ENCODE measurements around the gene HSF4.

The HSF4 gene

GRCh38 chr16:67188323-67188722 is 23.8 kb downstream of the HSF4 start:
- Histone ChIP-seq H3K27me3 (ENCODE audit: control insufficient read depth in 1 of 2, insufficient read depth in 1 of 2, low read length in 2 of 2) (no peaks in the 10 kb centered on the region), H3K4me3 (ENCODE audit: insufficient read depth in 1 of 2, low read depth in 1 of 2, low read length in 2 of 2) (no peak overlapping the region), H3K23ac (ENCODE audit: low read length in 2 of 2) (no peak overlapping the region)

GRCh38 chr16:67188798-67189197 is 24.3 kb downstream of the HSF4 start:
- H3K27me3 ChIP-seq (ENCODE audit: control insufficient read depth in 1 of 2, insufficient read depth in 1 of 2, low read length in 2 of 2) = no peaks in the 10 kb centered on the region
- no peak overlapping the region for H3K4ac ChIP-seq (ENCODE audit: low read depth in 1 of 2, low read length in 2 of 2)
- H2AK5ac ChIP-seq (ENCODE audit: low read length, severe bottlenecking) = no peak overlapping the region
- H2BK15ac ChIP-seq (ENCODE audit: low read depth, poor library complexity, severe bottlenecking) = no peak overlapping the region
- H3K14ac ChIP-seq (ENCODE audit: low read length in 2 of 2) = no peak overlapping the region
- H3K9me3 ChIP-seq (ENCODE audit: control insufficient read depth, low read length) = no peaks in the 10 kb centered on the region
- no peak overlapping the region for H4K8ac ChIP-seq (ENCODE audit: low read length)
- H2AFZ ChIP-seq (ENCODE audit: low read depth, low read length) = no peak overlapping the region
- H3K4me2 ChIP-seq (ENCODE audit: low read length, poor library complexity, severe bottlenecking) = no peak overlapping the region
- H3K36me3 ChIP-seq (ENCODE audit: control insufficient read depth in 1 of 2, insufficient read depth in 2 of 2, low read depth in 1 of 2, low read length in 2 of 2) = peaks cover 6% of the 10 kb centered on the region in 2 experiments
- WGBS = 96% methylated on average over 14 of the region's 15 CpGs
- peaks cover 3% of the 10 kb centered on the region for H3K79me1 ChIP-seq (replicated peaks; ENCODE audit: low read length, poor library complexity, severe bottlenecking)
- peak overlapping the region in 1 of 2 experiments; percentile 12 for H3K4me3 ChIP-seq (ENCODE audit: insufficient read depth in 1 of 2, low read depth in 1 of 2, low read length in 2 of 2)
- no peak overlapping the region for H3K23ac ChIP-seq (ENCODE audit: low read length in 2 of 2)
- H3K9ac ChIP-seq (ENCODE audit: low read length) = no peak overlapping the region
- no peak overlapping the region for H4K91ac ChIP-seq (ENCODE audit: low read length)
- H3K27ac ChIP-seq (ENCODE audit: low read length, poor library complexity, severe bottlenecking) = no peak overlapping the region
- H3K18ac ChIP-seq (ENCODE audit: low read depth in 1 of 2, low read length in 2 of 2) = no peak overlapping the region
- no peak for DNase-seq
- no peak overlapping the region for H2BK120ac ChIP-seq (ENCODE audit: low read depth, low read length)
- H3K4me1 ChIP-seq (ENCODE audit: control insufficient read depth, insufficient read depth, low read depth, low read length) = peaks cover 44% of the 10 kb centered on the region
- no peak overlapping the region for H2BK5ac ChIP-seq (ENCODE audit: low read depth, low read length, poor library complexity, severe bottlenecking)
- no peak overlapping the region for H2BK12ac ChIP-seq (ENCODE audit: low read length in 2 of 2)

More at GRCh38 chr16:67188323-67188722, 23.8 kb downstream of the HSF4 start:
- Histone ChIP-seq H3K18ac (ENCODE audit: low read depth in 1 of 2, low read length in 2 of 2) (no peak overlapping the region), H2BK12ac (ENCODE audit: low read length in 2 of 2) (no peak overlapping the region), H3K4me2 (ENCODE audit: low read length, poor library complexity, severe bottlenecking) (no peak overlapping the region), H3K9me3 (ENCODE audit: control insufficient read depth, low read length) (no peaks in the 10 kb centered on the region), H3K4me1 (ENCODE audit: control insufficient read depth, insufficient read depth, low read depth, low read length) (peaks cover 40% of the 10 kb centered on the region), H3K14ac (ENCODE audit: low read length in 2 of 2) (no peak overlapping the region), H2BK5ac (ENCODE audit: low read depth, low read length, poor library complexity, severe bottlenecking) (no peak overlapping the region), H3K4ac (ENCODE audit: low read depth in 1 of 2, low read length in 2 of 2) (no peak overlapping the region), H4K8ac (ENCODE audit: low read length) (no peak overlapping the region), H2AFZ (ENCODE audit: low read depth, low read length) (no peak overlapping the region), H2BK15ac (ENCODE audit: low read depth, poor library complexity, severe bottlenecking) (no peak overlapping the region), H3K9ac (ENCODE audit: low read length) (no peak overlapping the region), H3K27ac (ENCODE audit: low read length, poor library complexity, severe bottlenecking) (no peak overlapping the region), H2BK120ac (ENCODE audit: low read depth, low read length) (no peak overlapping the region), H2AK5ac (ENCODE audit: low read length, severe bottlenecking) (no peak overlapping the region), H3K79me1 (replicated peaks; ENCODE audit: low read length, poor library complexity, severe bottlenecking) (peaks cover under 1% of the 10 kb centered on the region), H4K91ac (ENCODE audit: low read length) (no peak overlapping the region), H3K36me3 (ENCODE audit: control insufficient read depth in 1 of 2, insufficient read depth in 2 of 2, low read depth in 1 of 2, low read length in 2 of 2) (peaks cover 2% of the 10 kb centered on the region in 2 experiments)
- DNase-seq = no peak
- 86% methylated on average over 4 of the region's 4 CpGs for WGBS

GRCh38 chr16:67190041-67190440 is 25.5 kb downstream of the HSF4 start, which contains the start of gene EXOC3L1:
TSS of gene EXOC3L1 (minus strand) at chr16:67190136. CDS start at chr16:67189676, 460 bp downstream.
- Histone ChIP-seq H2BK120ac (ENCODE audit: low read depth, low read length) (no peak within 1 kb of the TSS), H3K23ac (ENCODE audit: low read length in 2 of 2) (no peak within 1 kb of the TSS), H2AK5ac (ENCODE audit: low read length, severe bottlenecking) (no peak within 1 kb of the TSS), H3K18ac (ENCODE audit: low read depth in 1 of 2, low read length in 2 of 2) (no peak within 1 kb of the TSS), H2AFZ (ENCODE audit: low read depth, low read length) (no peak within 1 kb of the TSS), H3K9me3 (ENCODE audit: control insufficient read depth, low read length) (no peaks in the 10 kb centered on the region), H2BK12ac (ENCODE audit: low read length in 2 of 2) (no peak within 1 kb of the TSS), H3K79me1 (replicated peaks; ENCODE audit: low read length, poor library complexity, severe bottlenecking) (peaks cover 12% of the 10 kb centered on the region), H4K91ac (ENCODE audit: low read length) (peak within 1 kb of the TSS; percentile 20), H3K4me2 (ENCODE audit: low read length, poor library complexity, severe bottlenecking) (no peak within 1 kb of the TSS), H3K27me3 (ENCODE audit: control insufficient read depth in 1 of 2, insufficient read depth in 1 of 2, low read length in 2 of 2) (no peaks in the 10 kb centered on the region), H2BK15ac (ENCODE audit: low read depth, poor library complexity, severe bottlenecking) (no peak within 1 kb of the TSS), H3K4me3 (ENCODE audit: insufficient read depth in 1 of 2, low read depth in 1 of 2, low read length in 2 of 2) (peak within 1 kb of the TSS in 1 of 2 experiments; percentile 12), H3K4ac (ENCODE audit: low read depth in 1 of 2, low read length in 2 of 2) (no peak within 1 kb of the TSS), H3K9ac (ENCODE audit: low read length) (no peak within 1 kb of the TSS), H2BK5ac (ENCODE audit: low read depth, low read length, poor library complexity, severe bottlenecking) (no peak within 1 kb of the TSS), H3K36me3 (ENCODE audit: control insufficient read depth in 1 of 2, insufficient read depth in 2 of 2, low read depth in 1 of 2, low read length in 2 of 2) (peaks cover 19% of the 10 kb centered on the region in 2 experiments), H4K8ac (ENCODE audit: low read length) (no peak within 1 kb of the TSS), H3K4me1 (ENCODE audit: control insufficient read depth, insufficient read depth, low read depth, low read length) (peaks cover 39% of the 10 kb centered on the region), H3K14ac (ENCODE audit: low read length in 2 of 2) (no peak within 1 kb of the TSS), H3K27ac (ENCODE audit: low read length, poor library complexity, severe bottlenecking) (no peak within 1 kb of the TSS)
- DNase-seq = no peak
- WGBS = 51% methylated on average over 5 of the region's 6 CpGs

GRCh38 chr16:67190448-67191399 is 26.2 kb downstream of the HSF4 start:
- Histone ChIP-seq H3K9ac (ENCODE audit: low read length) (no peak overlapping the region), H3K9me3 (ENCODE audit: control insufficient read depth, low read length) (no peaks in the 10 kb centered on the region), H4K8ac (ENCODE audit: low read length) (no peak overlapping the region), H3K4me2 (ENCODE audit: low read length, poor library complexity, severe bottlenecking) (no peak overlapping the region), H2BK5ac (ENCODE audit: low read depth, low read length, poor library complexity, severe bottlenecking) (no peak overlapping the region), H3K4ac (ENCODE audit: low read depth in 1 of 2, low read length in 2 of 2) (no peak overlapping the region), H3K27ac (ENCODE audit: low read length, poor library complexity, severe bottlenecking) (no peak overlapping the region), H2BK15ac (ENCODE audit: low read depth, poor library complexity, severe bottlenecking) (no peak overlapping the region), H3K18ac (ENCODE audit: low read depth in 1 of 2, low read length in 2 of 2) (no peak overlapping the region), H3K14ac (ENCODE audit: low read length in 2 of 2) (no peak overlapping the region), H3K23ac (ENCODE audit: low read length in 2 of 2) (no peak overlapping the region), H4K91ac (ENCODE audit: low read length) (peak overlapping the region; percentile 20), H2BK12ac (ENCODE audit: low read length in 2 of 2) (no peak overlapping the region), H3K4me1 (ENCODE audit: control insufficient read depth, insufficient read depth, low read depth, low read length) (peaks cover 36% of the 10 kb centered on the region), H2AFZ (ENCODE audit: low read depth, low read length) (no peak overlapping the region), H3K27me3 (ENCODE audit: control insufficient read depth in 1 of 2, insufficient read depth in 1 of 2, low read length in 2 of 2) (no peaks in the 10 kb centered on the region), H3K36me3 (ENCODE audit: control insufficient read depth in 1 of 2, insufficient read depth in 2 of 2, low read depth in 1 of 2, low read length in 2 of 2) (peaks cover 26% of the 10 kb centered on the region in 2 experiments), H3K79me1 (replicated peaks; ENCODE audit: low read length, poor library complexity, severe bottlenecking) (peaks cover 16% of the 10 kb centered on the region), H2AK5ac (ENCODE audit: low read length, severe bottlenecking) (no peak overlapping the region), H2BK120ac (ENCODE audit: low read depth, low read length) (no peak overlapping the region), H3K4me3 (ENCODE audit: insufficient read depth in 1 of 2, low read depth in 1 of 2, low read length in 2 of 2) (no peak overlapping the region)
- peak; percentile 71 for DNase-seq
- WGBS = 79% methylated on average over 8 of the region's 13 CpGs

Measured in mesenchymal stem cell (in vitro differentiated cells and primary cell).